Sigmoid colon (tissue), 7 donors: ENCODE results near the gene FAM13C. TPM values are rescaled to one million over a fixed set of nuclear protein-coding genes. Genes with fewer than 3 reads are reported as not detected.

Experiments used
- DNase-seq: peaks from one replicate; pipeline ENCODE4 v3.0.0-alpha.2; 2019
- H3K27ac ChIP-seq, 4 donors: fragments of 200-600 bp; sonication (generic); one replicate each; pipeline ENCODE4 v1.5.1; 2016 to 2019; ENCODE audit warnings: mild to moderate bottlenecking in 1 of 4
- H3K27me3 ChIP-seq, 3 donors: fragments of 200-600 bp; sonication (generic); one replicate each; pipeline ENCODE4 v1.5.1; 2019; ENCODE audit warnings: mild to moderate bottlenecking in 1 of 3
- H3K36me3 ChIP-seq, 4 donors: fragments of 200-600 bp; sonication (generic); one replicate each; pipeline ENCODE4 v1.5.1; 2016 to 2019
- H3K4me1 ChIP-seq, 4 donors: fragments of 200-600 bp; sonication (generic); one replicate each; pipeline ENCODE4 v1.5.1; 2017 to 2019
- H3K4me3 ChIP-seq, 4 donors: fragments of 200-600 bp; sonication (generic); one replicate each; pipeline ENCODE4 v1.5.1; 2017 to 2019; ENCODE audit warnings: mild to moderate bottlenecking in 2 of 4, moderate library complexity in 1 of 4
- H3K9me3 ChIP-seq, 4 donors: fragments of 200-600 bp in 3 of 4; sonication (generic) in 3 of 4; one replicate each; pipeline versions ENCODE4 v1.5.1 to v1.6.1; 2013 to 2019
- CTCF ChIP-seq, 4 experiments: fragments of 450-650 bp in 3 of 4; fragments of 200-600 bp in 1 of 4; IDR thresholded peaks; one replicate each; pipeline ENCODE4 v1.5.1; 2016 to 2019; ENCODE audit warnings: antibody characterized with exemption in 4 of 4, mild to moderate bottlenecking in 3 of 4, moderate library complexity in 2 of 4
- EP300 ChIP-seq, 4 donors: sonication (generic); formaldehyde crosslinking; IDR thresholded peaks; one replicate each; pipeline ENCODE4 v1.6.1; 2017; ENCODE audit warnings: antibody characterized with exemption in 4 of 4
- POLR2A ChIP-seq, 2 donors: fragments of 450-650 bp; IDR thresholded peaks; one replicate each; pipeline ENCODE4 v1.6.1; 2016; ENCODE audit warnings: antibody characterized with exemption in 2 of 2, mild to moderate bottlenecking in 2 of 2, moderate library complexity in 2 of 2
- POLR2AphosphoS5 ChIP-seq, 4 donors: sonication (generic); formaldehyde crosslinking; IDR thresholded peaks; one replicate each; pipeline ENCODE4 v1.6.1; 2017; ENCODE audit warnings: antibody characterized with exemption in 4 of 4
- WGBS, 2 donors: extraction: QIAGEN DNeasy Blood & Tissue Kit; methylation state at CpG; one replicate each; pipeline ENCODE4 v1.1.7; 2013; 5-methylcytosine and 5-hydroxymethylcytosine counted together
- intact Hi-C: fragments of 100-400 bp; cut with DNase I; formaldehyde crosslinking; loops from one replicate; pipeline ENCODE4 v1.15.1; 2023
- polyA plus RNA-seq, 3 donors: library from polyadenylated mRNA; stranded (reverse); fragments of 200-250 nt; gene quantifications; one replicate each; pipeline ENCODE4 v1.2.3, GENCODE V29; 2013
- total RNA-seq, 4 donors: library from RNA; depleted of rRNA; stranded (reverse); fragments of >200 nt; gene quantifications; one replicate each; pipeline ENCODE4 v1.1.0, GENCODE V29; 2016
- donor health status: healthy with polysubstance abuse.
- donor health status: Bipolar disorder and iron deficiency.
- donor health status: healthy.

FAM13C gene
- total and polyA plus RNA-seq, 7 donors: 0.92 to 33.9 (median 13.8) TPM

DNA sequence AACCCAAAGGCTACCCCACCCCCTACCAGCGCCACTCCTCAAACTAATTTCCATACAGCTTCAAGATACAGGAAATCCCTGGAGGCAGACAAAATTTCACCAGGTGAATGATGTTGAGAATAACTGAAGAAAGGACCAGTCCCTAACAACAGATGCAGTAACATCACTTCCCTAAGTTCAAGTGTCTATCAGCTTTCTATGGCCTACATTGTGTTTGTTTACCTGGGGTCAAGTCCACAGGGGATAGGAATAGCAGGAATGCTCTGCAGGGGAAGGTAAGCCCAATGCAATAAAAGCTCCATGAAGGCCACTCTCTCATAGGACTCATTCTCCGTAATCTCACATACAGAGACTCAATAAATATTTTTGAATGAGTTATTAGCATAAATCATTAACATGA, 26.9 kb downstream of the FAM13C start:
- Histone ChIP-seq H3K27me3 (no peaks in the 10 kb centered on the region), H3K27ac (peak overlapping the region in 3 of 4 donors; percentile 70 to 76 (median 72))
- intact Hi-C loops: no loop called here

GRCh38 chr10:59333701-59334100, 28.6 kb downstream of the FAM13C start:
- Histone ChIP-seq H3K36me3 (no peaks in the 10 kb centered on the region), H3K4me3 (no peak overlapping the region), H3K9me3 (no peaks in the 10 kb centered on the region), H3K27me3 (no peaks in the 10 kb centered on the region), H3K4me1 (peaks cover 0 to 71% (median 46%) of the 10 kb centered on the region in 4 donors), H3K27ac (peak overlapping the region in 3 of 4 donors; percentile 20 to 68 (median 39))
- TF ChIP-seq CTCF (IDR thresholded peaks at IDR 0.05) (no peak), POLR2A (IDR thresholded peaks at IDR 0.05) (no peak), POLR2AphosphoS5 (IDR thresholded peaks at IDR 0.05) (no peak), EP300 (IDR thresholded peaks at IDR 0.05) (no peak)
- 72 to 77% methylated on average over 1 of the region's 1 CpG for WGBS, 2 donors
- DNase-seq: no peak
- intact Hi-C loops: no loop called here

More for the DNA sequence above, 26.9 kb downstream of the FAM13C start:
- Histone ChIP-seq H3K4me3 (no peak overlapping the region), H3K36me3 (no peaks in the 10 kb centered on the region), H3K9me3 (no peaks in the 10 kb centered on the region), H3K4me1 (peaks cover 0 to 59% (median 39%) of the 10 kb centered on the region in 4 donors)
- DNase-seq: no peak
- WGBS, 2 donors: 95% methylated on average over 2 of the region's 2 CpGs
- TF ChIP-seq EP300 (IDR thresholded peaks at IDR 0.05): no peak
- TF ChIP-seq POLR2AphosphoS5 (IDR thresholded peaks at IDR 0.05): no peak
- no peak for TF ChIP-seq CTCF (IDR thresholded peaks at IDR 0.05)
- no peak for TF ChIP-seq POLR2A (IDR thresholded peaks at IDR 0.05)

GRCh38 chr10:59332581-59332980, 29.8 kb downstream of the FAM13C start:
- Histone ChIP-seq H3K27me3 (no peaks in the 10 kb centered on the region), H3K4me1 (peaks cover 0 to 61% (median 37%) of the 10 kb centered on the region in 4 donors), H3K9me3 (no peaks in the 10 kb centered on the region), H3K36me3 (no peaks in the 10 kb centered on the region), H3K27ac (no peak overlapping the region), H3K4me3 (no peak overlapping the region)
- intact Hi-C loops: no loop called here
- no peak for TF ChIP-seq CTCF (IDR thresholded peaks at IDR 0.05)
- no peak for TF ChIP-seq POLR2A (IDR thresholded peaks at IDR 0.05)
- TF ChIP-seq EP300 (IDR thresholded peaks at IDR 0.05): no peak
- TF ChIP-seq POLR2AphosphoS5 (IDR thresholded peaks at IDR 0.05): no peak
- no peak for DNase-seq

DNA sequence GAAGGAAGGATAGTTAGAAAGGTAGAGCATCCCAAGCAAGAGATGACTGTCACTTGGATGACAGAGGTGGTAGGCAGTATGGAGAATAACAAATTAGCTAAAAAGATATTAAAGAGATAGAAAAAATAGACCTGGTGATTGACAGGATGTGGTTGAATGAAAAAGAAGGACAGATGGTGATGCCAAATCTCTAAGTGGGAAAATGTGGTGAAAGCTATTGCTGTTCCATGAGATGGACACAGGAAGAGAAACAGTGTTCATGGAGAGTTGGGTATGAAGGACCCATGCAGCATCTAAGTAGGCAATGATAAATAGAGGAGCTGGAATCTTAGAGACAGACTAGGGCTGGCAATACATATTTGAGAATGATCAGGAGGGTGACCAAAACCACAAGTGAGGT, 30.7 kb downstream of the FAM13C start:
- H3K9me3 ChIP-seq: no peaks in the 10 kb centered on the region
- intact Hi-C loops: no loop called here
- DNase-seq: no peak
- TF ChIP-seq EP300 (IDR thresholded peaks at IDR 0.05) (no peak), CTCF (IDR thresholded peaks at IDR 0.05) (no peak), POLR2AphosphoS5 (IDR thresholded peaks at IDR 0.05) (no peak), POLR2A (IDR thresholded peaks at IDR 0.05) (no peak)
- no peak overlapping the region for H3K27ac ChIP-seq
- no peak overlapping the region for H3K4me3 ChIP-seq
- no peaks in the 10 kb centered on the region for H3K27me3 ChIP-seq
- no peaks in the 10 kb centered on the region for H3K36me3 ChIP-seq
- peaks cover 0 to 52% (median 28%) of the 10 kb centered on the region in 4 donors for H3K4me1 ChIP-seq

DNA sequence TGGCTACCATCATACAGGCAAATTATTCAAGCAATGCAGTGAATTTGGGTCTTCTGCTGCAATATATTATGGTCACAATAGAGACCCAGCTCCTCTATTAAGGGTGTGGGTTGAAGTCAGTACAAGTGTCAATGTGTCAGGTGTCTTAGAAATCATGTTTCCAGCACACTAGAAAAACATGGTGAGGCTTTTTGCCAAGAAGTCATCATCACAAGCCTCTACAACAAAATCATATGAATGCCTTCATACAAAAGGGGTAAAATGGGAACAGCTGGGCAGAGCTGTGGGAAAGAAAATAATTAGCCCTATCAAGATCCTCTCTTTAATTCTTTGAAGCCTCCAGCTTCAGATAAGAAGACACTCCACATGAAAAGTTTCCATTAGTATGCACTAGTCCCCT, 37.2 kb downstream of the FAM13C start:
- TF ChIP-seq POLR2A (IDR thresholded peaks at IDR 0.05): no peak
- no peak for TF ChIP-seq EP300 (IDR thresholded peaks at IDR 0.05)
- TF ChIP-seq CTCF (IDR thresholded peaks at IDR 0.05): no peak
- no peak for TF ChIP-seq POLR2AphosphoS5 (IDR thresholded peaks at IDR 0.05)
- DNase-seq: no peak
- Histone ChIP-seq H3K27ac (peak overlapping the region in 1 of 4 donors; percentile 28), H3K4me1 (peaks cover 0 to 39% (median 23%) of the 10 kb centered on the region in 4 donors), H3K9me3 (no peaks in the 10 kb centered on the region), H3K4me3 (no peak overlapping the region), H3K27me3 (no peaks in the 10 kb centered on the region), H3K36me3 (peaks cover 0 to 7% (median 0%) of the 10 kb centered on the region in 4 donors)
- intact Hi-C loops: no loop called here
